NK-92 (cell line): ENCODE measurements around the gene PIEZO1.

Experiments used
- DNase-seq: peaks from one replicate; lab custom pipeline; 2025; ENCODE audit not compliant: unreplicated experiment; lab: John Stamatoyannopoulos, UW

Gene PIEZO1

GRCh38 chr16:88706965-88707826 lies 77.8 kb downstream of the PIEZO1 start:
- DNase-seq, result no peak

GRCh38 chr16:88706229-88706964 lies 78.6 kb downstream of the PIEZO1 start, which contains the start of the genes CTU2 and RNF166:
TSS of gene CTU2 (plus strand) at chr16:88706503. CDS start at chr16:88706531, 28 bp downstream.
TSS of gene RNF166 (minus strand) at chr16:88706408. CDS start at chr16:88706325, 83 bp downstream.
- peak; percentile 25 for DNase-seq

- no peak for DNase-seq
Measured at GRCh38 chr16:88705801-88706228, 79.2 kb downstream of the PIEZO1 start.

- DNase-seq, result no peak
Measured at GRCh38 chr16:88705076-88705684, 79.8 kb downstream of the PIEZO1 start.

GRCh38 chr16:88703486-88704309 lies 81.3 kb downstream of the PIEZO1 start:
- DNase-seq, result no peak

GRCh38 chr16:88702371-88703210 lies 82.4 kb downstream of the PIEZO1 start:
- no peak for DNase-seq

- no peak for DNase-seq
Measured at GRCh38 chr16:88701581-88702370, 83.2 kb downstream of the PIEZO1 start.

- DNase-seq, result peak; percentile 66
Measured at GRCh38 chr16:88700636-88701482, 84.2 kb downstream of the PIEZO1 start.

- no peak for DNase-seq
Measured at GRCh38 chr16:88700322-88700635, 84.7 kb downstream of the PIEZO1 start.

GRCh38 chr16:88699180-88699579 lies 85.8 kb downstream of the PIEZO1 start:
- DNase-seq, result no peak

GRCh38 chr16:88698646-88699045 lies 86.4 kb downstream of the PIEZO1 start:
- DNase-seq, result no peak

GRCh38 chr16:88697831-88698615 lies 87.0 kb downstream of the PIEZO1 start:
- no peak for DNase-seq

- DNase-seq, result no peak
Measured at GRCh38 chr16:88697116-88697830, 87.7 kb downstream of the PIEZO1 start.

- DNase-seq, result no peak
Measured at GRCh38 chr16:88696441-88696840, 88.6 kb downstream of the PIEZO1 start.

- DNase-seq, result no peak
Measured at GRCh38 chr16:88695753-88696152, 89.3 kb downstream of the PIEZO1 start.

GRCh38 chr16:88695218-88695617 lies 89.8 kb downstream of the PIEZO1 start:
- no peak for DNase-seq
